Mesodermal cell (in vitro differentiated cells): ENCODE data around the gene MRPS7.
"Not testable (repeated sequence)": the region's sequence is repeated elsewhere in the genome, so short reads cannot be mapped to it uniquely, and the experiment has no call there.

ENCODE experiments used
- H3K27ac ChIP-seq: 2 replicates; pipeline ENCODE4 v1.7.0; 2013; ENCODE audit warnings: mild to moderate bottlenecking, low read depth, low read length, moderate library complexity; ENCODE audit not compliant: severe bottlenecking
- H3K36me3 ChIP-seq: 2 replicates; pipeline ENCODE4 v1.7.1; 2013; ENCODE audit warnings: mild to moderate bottlenecking, low read length, moderate library complexity; ENCODE audit not compliant: control insufficient read depth, insufficient read depth
- H3K4me1 ChIP-seq: one replicate; pipeline ENCODE4 v1.7.1; 2013; ENCODE audit warnings: mild to moderate bottlenecking, low read length; ENCODE audit not compliant: insufficient read depth, control insufficient read depth, poor library complexity, severe bottlenecking
- H3K4me3 ChIP-seq: 2 replicates; pipeline ENCODE4 v1.7.0; 2013; ENCODE audit warnings: low read length, control low read depth, mild to moderate bottlenecking; ENCODE audit not compliant: insufficient read depth, poor library complexity, severe bottlenecking; ENCODE audit errors: extremely low read depth
- H3K9me3 ChIP-seq: 2 replicates; pipeline ENCODE4 v1.7.1; 2013; ENCODE audit warnings: mild to moderate bottlenecking, low read length, moderate library complexity; ENCODE audit not compliant: control insufficient read depth
- WGBS, 2 experiments: methylation state at CpG; one replicate each; pipeline ENCODE4 v1.1.5; 2013; ENCODE audit warnings: missing lambda C conversion rate in 2 of 2; ENCODE audit not compliant: insufficient coverage in 2 of 2; 5-methylcytosine and 5-hydroxymethylcytosine counted together

Gene MRPS7

GRCh38 chr17:75271955-75272847 is 10.5 kb downstream of the MRPS7 start:
- peaks cover 6% of the 10 kb centered on the region for H3K36me3 ChIP-seq
- H3K27ac ChIP-seq: no peak overlapping the region
- H3K4me1 ChIP-seq: peaks cover 10% of the 10 kb centered on the region
- no peaks in the 10 kb centered on the region for H3K9me3 ChIP-seq
- peak overlapping the region; percentile 85 for H3K4me3 ChIP-seq
- 66 to 76% methylated on average over 18 to 24 of the region's 24 CpGs for WGBS, 2 experiments

GRCh38 chr17:75272848-75273184 is 11.1 kb downstream of the MRPS7 start:
- WGBS, 2 experiments: 90 to 100% methylated on average over 2 to 3 of the region's 3 CpGs
- H3K4me3 ChIP-seq: no peak overlapping the region
- H3K36me3 ChIP-seq: peaks cover 7% of the 10 kb centered on the region
- H3K27ac ChIP-seq: no peak overlapping the region
- H3K9me3 ChIP-seq: no peaks in the 10 kb centered on the region
- H3K4me1 ChIP-seq: peaks cover 14% of the 10 kb centered on the region

- WGBS, 2 experiments: 97% methylated on average over 6 to 7 of the region's 7 CpGs
Measured at GRCh38 chr17:75273977-75274708, 12.5 kb downstream of the MRPS7 start.

GRCh38 chr17:75277664-75278071 is 16.0 kb downstream of the MRPS7 start:
- Histone ChIP-seq H3K9me3 (no peaks in the 10 kb centered on the region), H3K4me1 (peaks cover 8% of the 10 kb centered on the region), H3K36me3 (peaks cover 12% of the 10 kb centered on the region), H3K27ac (no peak overlapping the region), H3K4me3 (no peak overlapping the region)
- WGBS, 2 experiments: 88 to 93% methylated on average over 3 to 5 of the region's 6 CpGs

More at GRCh38 chr17:75273977-75274708, 12.5 kb downstream of the MRPS7 start:
- Histone ChIP-seq H3K9me3 (no peaks in the 10 kb centered on the region), H3K27ac (no peak overlapping the region), H3K4me1 (peaks cover 14% of the 10 kb centered on the region), H3K36me3 (peaks cover 7% of the 10 kb centered on the region), H3K4me3 (no peak overlapping the region)

- H3K36me3 ChIP-seq: peaks cover 17% of the 10 kb centered on the region
- not testable (repeated sequence) for H3K27ac ChIP-seq, H3K9me3 ChIP-seq, H3K4me1 ChIP-seq, H3K4me3 ChIP-seq
- WGBS, 2 experiments: 92 to 94% methylated on average over 3 of the region's 4 CpGs
Measured at GRCh38 chr17:75280189-75280588, 18.5 kb downstream of the MRPS7 start.

GRCh38 chr17:75285123-75285522 is 23.4 kb downstream of the MRPS7 start:
- Histone ChIP-seq H3K9me3 (no peaks in the 10 kb centered on the region), H3K4me1 (no peaks in the 10 kb centered on the region), H3K36me3 (peaks cover 17% of the 10 kb centered on the region), H3K27ac (no peak overlapping the region), H3K4me3 (no peak overlapping the region)
- WGBS, 2 experiments: 96 to 97% methylated on average over 6 of the region's 6 CpGs

- Histone ChIP-seq H3K4me1 (no peaks in the 10 kb centered on the region), H3K4me3 (no peak overlapping the region), H3K36me3 (peaks cover 12% of the 10 kb centered on the region), H3K27ac (no peak overlapping the region), H3K9me3 (no peaks in the 10 kb centered on the region)
- WGBS, 2 experiments: 92% methylated on average over 9 of the region's 9 CpGs
Measured at GRCh38 chr17:75287221-75287620, 25.5 kb downstream of the MRPS7 start.

GRCh38 chr17:75288359-75288758 is 26.7 kb downstream of the MRPS7 start:
- H3K36me3 ChIP-seq: peaks cover 9% of the 10 kb centered on the region
- H3K9me3 ChIP-seq: no peaks in the 10 kb centered on the region
- WGBS, 2 experiments: no CpG with 5 or more reads among the region's 2 CpGs
- H3K27ac ChIP-seq: no peak overlapping the region
- H3K4me3 ChIP-seq: peak overlapping the region; percentile 80
- no peaks in the 10 kb centered on the region for H3K4me1 ChIP-seq

GRCh38 chr17:75288770-75289114 is 27.1 kb downstream of the MRPS7 start:
- no peaks in the 10 kb centered on the region for H3K9me3 ChIP-seq
- peak overlapping the region; percentile 80 for H3K4me3 ChIP-seq
- no peaks in the 10 kb centered on the region for H3K4me1 ChIP-seq
- H3K36me3 ChIP-seq: peaks cover 9% of the 10 kb centered on the region
- H3K27ac ChIP-seq: no peak overlapping the region
- WGBS, 2 experiments: 0% methylated on average over 11 to 13 of the region's 14 CpGs

- WGBS, 2 experiments: 0 to 1% methylated on average over 58 of the region's 65 CpGs
- H3K27ac ChIP-seq: no peak within 1 kb of the TSS
- H3K9me3 ChIP-seq: no peaks in the 10 kb centered on the region
- no peaks in the 10 kb centered on the region for H3K4me1 ChIP-seq
- peaks cover 9% of the 10 kb centered on the region for H3K36me3 ChIP-seq
- H3K4me3 ChIP-seq: peak within 1 kb of the TSS; percentile 80
Measured at GRCh38 chr17:75289115-75289831, 27.6 kb downstream of the MRPS7 start, which contains the start of gene SLC25A19. SLC25A19 (minus strand) TSS chr17:75289433; CDS start chr17:75286764, 2,669 bp downstream.
